ENCODE results near the gene KIF11. TPM values are rescaled to one million over a fixed set of nuclear protein-coding genes. Genes with fewer than 3 reads are reported as not detected.

Gene KIF11
- total and polyA plus RNA-seq, 2 of the 13 experiments (the other 11 are each of a cell fraction or from before 2014, with no cell fraction given): 8.7 to 38.4 TPM

- no peak for TF ChIP-seq ONECUT2 (CRISPR knock-in tag; IDR thresholded peaks at IDR 0.05)
- 0 out of 2 replicates have a peak, but pooled peaks have one; percentile 28 for TF ChIP-seq ZBTB43 (CRISPR knock-in tag; conservative IDR thresholded peaks at IDR 0.05)
- TF ChIP-seq SALL1 (CRISPR knock-in tag; IDR thresholded peaks at IDR 0.05): 0 out of 2 replicates have a peak, but pooled peaks have one; percentile 34
- peak; percentile 69 for TF ChIP-seq MAX (IDR thresholded peaks at IDR 0.05)
- peak; percentile 71 for TF ChIP-seq RNF2 (conservative IDR thresholded peaks at IDR 0.05; ENCODE audit: low read depth)
- no peak for TF ChIP-seq GFI1 (CRISPR knock-in tag; IDR thresholded peaks at IDR 0.05; ENCODE audit: borderline replicate concordance)
- TF ChIP-seq SIX4 (CRISPR knock-in tag; IDR thresholded peaks at IDR 0.05): no peak
- peak; percentile 43; the same call in 1 of the 2 replicates for TF ChIP-seq HBP1 (CRISPR knock-in tag; IDR thresholded peaks at IDR 0.05; ENCODE audit: low read depth)
- TF ChIP-seq ZNF563 (CRISPR knock-in tag; IDR thresholded peaks at IDR 0.05): peak; percentile 56; the same call in 1 of the 2 replicates
- peak; percentile 33; the same call in 1 of the 2 replicates for TF ChIP-seq ARNT2 (CRISPR knock-in tag; IDR thresholded peaks at IDR 0.05; ENCODE audit: low read depth)
- TF ChIP-seq SETDB1 (CRISPR knock-in tag; IDR thresholded peaks at IDR 0.05; ENCODE audit: borderline replicate concordance): no peak
- peak; percentile 10; the same call in 1 of the 2 replicates for TF ChIP-seq SAP130 (CRISPR knock-in tag; IDR thresholded peaks at IDR 0.05; ENCODE audit: low read depth)
- TF ChIP-seq CHCHD3 (CRISPR knock-in tag; IDR thresholded peaks at IDR 0.05): 0 out of 2 replicates have a peak, but pooled peaks have one; percentile 44
- peak; percentile 49; the same call in 1 of the 2 replicates for TF ChIP-seq ZNF724P (CRISPR knock-in tag; IDR thresholded peaks at IDR 0.05; ENCODE audit: borderline replicate concordance)
- TF ChIP-seq BCL3 (CRISPR knock-in tag; IDR thresholded peaks at IDR 0.05): peak; percentile 42; the same call in 1 of the 2 replicates
- peak; percentile 44; the same call in 1 of the 2 replicates for TF ChIP-seq ZNF768 (CRISPR knock-in tag; IDR thresholded peaks at IDR 0.05)
- no peak for TF ChIP-seq TP53 (CRISPR knock-in tag; conservative IDR thresholded peaks at IDR 0.05)
- TF ChIP-seq NFKB2 (CRISPR knock-in tag; IDR thresholded peaks at IDR 0.05; ENCODE audit: borderline replicate concordance): peak; percentile 47; the same call in 1 of the 2 replicates
- TF ChIP-seq ZNF709 (CRISPR knock-in tag; IDR thresholded peaks at IDR 0.05): peak; percentile 42
- TF ChIP-seq KDM5B (CRISPR knock-in tag; IDR thresholded peaks at IDR 0.05; ENCODE audit: borderline replicate concordance): peak; percentile 73; the same call in 1 of the 2 replicates
- no peak for TF ChIP-seq ZGPAT (CRISPR knock-in tag; IDR thresholded peaks at IDR 0.05)
- TF ChIP-seq ZNF225 (CRISPR knock-in tag; IDR thresholded peaks at IDR 0.05): no peak
These were observed 99.2 kb downstream of the KIF11 start (continued) for GRCh38 chr10:92692080-92692671.

Measured in HepG2 (cell line).